ENCODE results near the gene SLC28A1.

DNA sequence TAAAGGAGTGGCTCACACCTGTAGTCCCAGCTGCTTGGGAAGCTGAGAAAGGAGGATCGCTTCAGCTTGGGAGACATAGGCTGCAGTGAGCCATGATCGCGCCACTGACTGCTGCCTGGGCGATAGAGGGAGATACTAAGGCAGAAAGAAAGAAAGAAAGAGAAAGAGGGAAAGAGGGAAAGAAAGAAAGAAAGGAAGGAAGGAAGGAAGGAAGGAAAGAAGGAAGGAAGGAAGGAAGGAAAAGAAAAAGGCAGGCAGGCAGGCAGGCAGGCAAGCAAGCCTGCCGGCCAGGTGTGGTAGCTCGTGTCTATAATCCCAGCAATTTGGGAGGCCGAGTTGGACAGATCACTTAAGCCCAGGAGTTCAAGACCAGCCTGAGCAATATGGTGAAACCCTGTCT, 15.3 kb downstream of the SLC28A1 start:
- TF ChIP-seq EZH2phosphoT487 (IDR thresholded peaks at IDR 0.05; ENCODE audit: insufficient read depth, low read depth): no peak
- TF ChIP-seq EZH2 (IDR thresholded peaks at IDR 0.05; ENCODE audit: insufficient read depth, poor library complexity, severe bottlenecking): no peak

Measured in GM23248 (cell line).